Heart right ventricle (tissue), 16 donors: Measurements from ENCODE around the gene HOMER1. TPM values are rescaled to one million over a fixed set of nuclear protein-coding genes. Genes with fewer than 3 reads are reported as not detected.
A peak's percentile ranks its signal among the peaks of the same experiment; 100 is the strongest.

Source experiments
- ATAC-seq, 8 donors: fragments of 200-7000 bp; cut with Tn5 transposase; one replicate each; pipeline ENCODE4 v1.9.1; 2020; ENCODE audit warnings: mild to moderate bottlenecking in 8 of 8, moderate library complexity in 8 of 8, moderate number of reproducible peaks in 1 of 8
- DNase-seq, 2 donors: peaks; one replicate each; pipeline ENCODE4 v3.0.0-alpha.2; 2020
- H3K27ac ChIP-seq, 10 donors: fragments of 200-600 bp; sonication (generic) in 2 of 10; one replicate each; pipeline versions ENCODE4 v1.5.0 to v1.8.0; 2020 to 2022; ENCODE audit warnings: mild to moderate bottlenecking in 3 of 10
- H3K27me3 ChIP-seq, 7 donors: fragments of 200-600 bp; one replicate each; pipeline ENCODE4 v1.8.0; 2021 to 2022; ENCODE audit warnings: mild to moderate bottlenecking in 2 of 7
- H3K36me3 ChIP-seq, 9 donors: fragments of 200-600 bp; sonication (generic) in 1 of 9; one replicate each; pipeline versions ENCODE4 v1.5.0 to v1.8.0; 2020 to 2022; ENCODE audit warnings: mild to moderate bottlenecking in 2 of 9
- H3K4me1 ChIP-seq, 9 donors: fragments of 200-600 bp; sonication (generic) in 1 of 9; one replicate each; pipeline versions ENCODE4 v1.5.0 to v1.8.0; 2020 to 2022; ENCODE audit warnings: mild to moderate bottlenecking in 4 of 9
- H3K4me3 ChIP-seq, 10 donors: fragments of 200-600 bp; sonication (generic) in 2 of 10; one replicate each; pipeline versions ENCODE4 v1.5.0 to v1.8.0; 2020 to 2022; ENCODE audit warnings: mild to moderate bottlenecking in 7 of 10, moderate library complexity in 2 of 10
- H3K9me3 ChIP-seq, 11 donors: fragments of 200-600 bp in 10 of 11; sonication (generic) in 2 of 11; one replicate each; pipeline versions ENCODE4 v1.5.0 to v1.8.0; 2013 to 2022; ENCODE audit warnings: mild to moderate bottlenecking in 2 of 11, control low read depth in 1 of 11, moderate library complexity in 1 of 11
- CTCF ChIP-seq, 9 donors: fragments of 200-600 bp; sonication (generic) in 2 of 9; IDR thresholded peaks; one replicate each; pipeline versions ENCODE4 v1.5.0 to v1.8.0; 2021 to 2022; ENCODE audit warnings: antibody characterized with exemption in 9 of 9, mild to moderate bottlenecking in 5 of 9, moderate library complexity in 1 of 9
- WGBS, 2 donors: extraction: QIAGEN DNeasy Blood & Tissue Kit; methylation state at CpG; one replicate each; pipeline ENCODE4 v1.1.7; 2013; ENCODE audit warnings: inconsistent platforms in 1 of 2; 5-methylcytosine and 5-hydroxymethylcytosine counted together
- intact Hi-C, 10 donors: fragments of 100-400 bp; cut with DNase I; formaldehyde crosslinking; loops; one replicate each; pipeline versions ENCODE4 v1.11.1 to v1.14.2; 2022
- polyA plus RNA-seq, 2 donors: library from polyadenylated mRNA; stranded (reverse); fragments of 200-250 nt; gene quantifications; one replicate each; pipeline ENCODE4 v1.2.3, GENCODE V29; 2013
- total RNA-seq, 10 donors: library from RNA; stranded (reverse); fragmentation: NEBNext Ultra II Directional in 3 of 10; extraction: Animal tissue kit (Norgen Biotek cat#: 25700) in 3 of 10; gene quantifications; one replicate each; pipeline versions ENCODE4 v1.2.1 to v1.2.4, GENCODE V29; 2021 to 2023
- donor health status: Arrhythmogenic right ventricular cardiomyopathy.
- donor health status: ischemic (EF 13 %, LVEDD 7.1; RV severe dilation, severe dysfunction).
- donor health status: healthy with polysubstance abuse.
- donor health status: DM: no; HTN: yes; CAD: no.
- donor health status: DM: no; HTN: no; CAD: no.
- donor health status: ischemic (EF 25% LVEDD 6.9; RV normal size, moderate dysfunction).
- donor health status: ischemic (EF 25% LVEDD 5.7; RV mildly dilated, moderate dysfunction).
- donor health status: healthy.
- donor health status: DM: yes; HTN: yes; CAD: no.
- donor health status: Ischemic cardiomyopathy.
- donor health status: ischemic (EF 35%, LVEDD 5.7; RV mildly dilated, moderate dysfunction).
- donor health status: nonischemic (EF 11% LVEDD 7.7; RV severe dilation, severe dysfunction).
- donor health status: DM: yes; HTN: yes; CAD: no.
- donor health status: PGD.
- donor health status: ischemic (EF 29% LVEDD 5.4; RV normal size, mild dysfunction).
- donor health status: nonischemic (EF 23%, LVEDD 6.1; RV moderate dilation, normal function).

Gene HOMER1
- total and polyA plus RNA-seq, 12 donors: 4.7 to 109 (median 61.0) TPM

DNA sequence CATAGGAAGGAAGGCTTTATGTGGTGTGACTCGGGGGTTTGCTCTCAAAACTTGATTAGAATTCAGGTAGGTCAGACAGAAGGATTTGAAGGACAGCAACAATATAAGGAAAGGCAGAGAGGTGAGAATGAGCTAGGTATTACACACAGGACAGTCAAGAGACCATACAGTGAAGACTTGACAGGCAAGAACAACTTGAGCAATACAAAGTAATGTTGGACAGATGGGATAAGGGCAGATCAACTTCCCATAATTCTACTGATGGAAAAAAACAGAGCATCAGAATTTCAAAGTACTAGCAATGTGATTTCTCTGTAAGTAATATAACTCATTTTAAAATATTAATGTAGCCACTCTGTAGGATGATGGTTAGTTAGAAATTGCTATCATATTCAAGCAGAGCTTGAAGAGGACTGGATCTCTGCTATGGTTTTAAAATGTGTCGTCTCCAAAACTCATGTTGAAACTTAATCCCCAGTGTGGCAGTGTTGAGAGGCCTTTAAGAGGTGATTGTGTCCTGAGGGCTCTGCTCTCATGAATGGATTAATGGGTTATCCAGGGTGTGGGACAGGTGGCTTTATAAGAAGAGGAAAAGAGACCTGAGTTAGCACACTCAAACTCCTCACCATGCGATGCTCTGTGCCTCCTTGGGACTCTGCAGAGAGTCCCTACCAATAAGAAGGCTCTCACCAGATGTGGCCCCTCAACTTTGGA, 22.4 kb upstream of the HOMER1 start:
- H3K27ac ChIP-seq: no peak overlapping the region
- H3K27me3 ChIP-seq: no peaks in the 10 kb centered on the region
- H3K36me3 ChIP-seq: no peaks in the 10 kb centered on the region
- no peak overlapping the region for H3K4me3 ChIP-seq
- DNase-seq: no peak
- no peak for TF ChIP-seq CTCF (IDR thresholded peaks at IDR 0.05)
- H3K4me1 ChIP-seq: no peaks in the 10 kb centered on the region
- 82 to 87% methylated on average over 3 of the region's 3 CpGs for WGBS, 2 donors
- no peaks in the 10 kb centered on the region for H3K9me3 ChIP-seq
- no peak for ATAC-seq
- intact Hi-C loops: loop anchor here in 7 of 10 donors (5.0 to 10.0 kb wide), 4 partner anchors 402 to 522 kb away; no protein-coding TSS in a partner anchor

GRCh38 chr5:79535477-79536192, 21.7 kb upstream of the HOMER1 start:
- ATAC-seq: peak in 3 of 8 donors; percentile 48 to 53 (median 49)
- intact Hi-C loops: loop anchor here in 7 of 10 donors (5.0 to 10.0 kb wide), 4 partner anchors 401 to 521 kb away; no protein-coding TSS in a partner anchor
- 76 to 93% methylated on average over 4 of the region's 4 CpGs for WGBS, 2 donors

DNA sequence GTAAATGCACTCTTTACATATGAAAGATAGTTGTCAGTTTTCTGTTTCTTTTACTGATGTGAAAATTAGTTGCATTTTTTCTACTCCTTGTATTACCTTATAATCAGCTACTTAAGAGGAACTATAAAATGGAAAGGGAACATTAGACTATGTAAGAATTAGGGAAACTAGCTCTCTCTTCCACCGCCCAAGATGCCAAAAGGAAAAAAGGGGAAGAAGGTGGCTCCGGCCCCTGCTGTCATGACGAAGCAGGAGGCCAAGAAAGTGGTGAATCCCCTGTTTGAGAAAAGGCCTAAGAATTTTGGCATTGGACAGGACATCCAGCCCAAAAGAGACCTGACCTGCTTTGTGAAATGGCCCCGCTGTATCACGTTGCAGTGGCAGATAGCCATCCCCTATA, 15.2 kb upstream of the HOMER1 start:
- Histone ChIP-seq H3K36me3 (no peaks in the 10 kb centered on the region), H3K4me3 (no peak overlapping the region), H3K27ac (no peak overlapping the region), H3K9me3 (peaks cover 0 to 17% (median 9%) of the 10 kb centered on the region in 11 donors), H3K4me1 (peaks cover 0 to 3% (median 0%) of the 10 kb centered on the region in 9 donors), H3K27me3 (no peaks in the 10 kb centered on the region)
- ATAC-seq: no peak
- no peak for DNase-seq
- TF ChIP-seq CTCF (IDR thresholded peaks at IDR 0.05): no peak
- WGBS, 2 donors: 78 to 80% methylated on average over 5 of the region's 5 CpGs
- intact Hi-C loops: no loop called here

More at GRCh38 chr5:79535477-79536192, 21.7 kb upstream of the HOMER1 start:
- no peak for DNase-seq
- TF ChIP-seq CTCF (IDR thresholded peaks at IDR 0.05): peak in 7 of 9 donors; percentile 23 to 53 (median 49)
- Histone ChIP-seq H3K27me3 (no peaks in the 10 kb centered on the region), H3K27ac (no peak overlapping the region), H3K9me3 (no peaks in the 10 kb centered on the region), H3K4me3 (no peak overlapping the region), H3K4me1 (no peaks in the 10 kb centered on the region), H3K36me3 (no peaks in the 10 kb centered on the region)

GRCh38 chr5:79527431-79527830, 13.5 kb upstream of the HOMER1 start:
- 89 to 94% methylated on average over 1 of the region's 1 CpG for WGBS, 2 donors
- no peaks in the 10 kb centered on the region for H3K27me3 ChIP-seq
- H3K4me1 ChIP-seq: peaks cover 0 to 3% (median 0%) of the 10 kb centered on the region in 9 donors
- no peak overlapping the region for H3K4me3 ChIP-seq
- no peak overlapping the region for H3K27ac ChIP-seq
- H3K36me3 ChIP-seq: no peaks in the 10 kb centered on the region
- TF ChIP-seq CTCF (IDR thresholded peaks at IDR 0.05): no peak
- peaks cover 0 to 17% (median 9%) of the 10 kb centered on the region in 11 donors for H3K9me3 ChIP-seq
- intact Hi-C loops: no loop called here
- ATAC-seq (no peak), DNase-seq (no peak)
